ENCODE data around the gene FOXP1. TPM values are rescaled to one million over a fixed set of nuclear protein-coding genes. Genes with fewer than 3 reads are reported as not detected.

FOXP1 gene
- total RNA-seq, 1 donor from 2014 or later, result 113 TPM

DNA sequence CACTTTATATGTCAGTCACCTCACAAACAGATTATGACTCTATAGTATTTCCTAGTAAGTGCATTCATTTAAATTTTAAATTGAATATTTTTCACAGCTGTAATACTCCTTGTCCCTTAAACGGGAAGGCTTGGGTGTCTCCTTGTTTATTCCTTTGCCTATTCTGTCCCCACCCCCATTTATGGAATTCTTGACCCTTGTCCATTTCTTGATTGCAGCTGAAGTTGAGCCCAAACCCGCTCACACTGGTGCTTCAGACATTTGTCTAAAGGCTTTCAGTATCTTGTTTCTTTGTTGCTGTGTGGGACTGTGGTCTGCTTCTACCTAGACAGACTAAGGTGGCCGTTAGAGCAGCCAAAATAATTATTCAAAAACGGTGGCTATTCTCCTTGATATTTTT, 449.7 kb downstream of the FOXP1 start:
- peak overlapping the region; percentile 23 for H3K4me3 Mint-ChIP-seq
- peaks cover 62% of the 10 kb centered on the region for H3K4me1 Mint-ChIP-seq (ENCODE audit: unreplicated experiment)
- TF ChIP-seq CTCF (conservative IDR thresholded peaks at IDR 0.05), result no peak
- DNase-seq (ENCODE audit: extremely low spot score, unreplicated experiment), result no peak
- H3K9me3 Mint-ChIP-seq, result no peaks in the 10 kb centered on the region
- no peaks in the 10 kb centered on the region for H3K36me3 Mint-ChIP-seq
- peak overlapping the region; percentile 83 for H3K27ac Mint-ChIP-seq
- H3K27me3 Mint-ChIP-seq, result no peaks in the 10 kb centered on the region

DNA sequence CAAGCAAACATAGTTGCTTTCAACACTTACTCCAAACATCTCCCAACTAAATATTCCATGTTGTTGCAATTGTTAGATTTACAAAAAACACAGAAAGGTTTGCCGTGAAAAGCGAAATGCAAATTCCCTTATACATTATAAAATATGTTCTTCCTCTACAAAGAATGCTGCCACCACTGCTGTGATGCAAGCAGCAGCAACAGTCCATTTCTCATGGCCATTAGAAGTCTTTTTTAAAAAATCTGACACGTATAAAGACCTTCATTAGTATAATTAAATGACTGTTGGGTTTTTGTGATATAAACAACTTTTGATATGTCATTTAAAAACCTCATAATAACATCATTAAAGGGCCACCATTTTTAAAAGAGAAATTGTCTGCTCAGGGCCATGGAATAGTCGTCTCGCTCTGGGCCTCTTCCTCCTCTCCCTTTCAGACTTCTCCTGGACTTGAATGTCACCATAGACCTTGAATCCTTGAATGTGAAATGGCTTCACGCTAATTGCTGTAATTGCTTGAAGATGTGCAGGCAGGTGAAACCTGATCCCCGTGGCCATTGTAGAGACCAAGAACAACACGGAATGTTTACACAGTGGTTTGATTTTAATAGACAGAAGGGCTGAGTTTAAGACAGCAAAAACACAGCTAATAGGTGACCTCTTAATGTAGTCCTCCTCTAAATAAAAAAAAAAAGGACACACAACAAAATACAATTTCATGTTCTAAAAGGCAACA, 450.4 kb downstream of the FOXP1 start:
- DNase-seq (ENCODE audit: extremely low spot score, unreplicated experiment), result no peak
- Mint-ChIP-seq H3K27me3 (no peaks in the 10 kb centered on the region), H3K4me3 (peak overlapping the region; percentile 74), H3K27ac (peak overlapping the region; percentile 76), H3K36me3 (no peaks in the 10 kb centered on the region), H3K4me1 (ENCODE audit: unreplicated experiment) (peaks cover 67% of the 10 kb centered on the region), H3K9me3 (no peaks in the 10 kb centered on the region)
- TF ChIP-seq CTCF (conservative IDR thresholded peaks at IDR 0.05), result no peak

DNA sequence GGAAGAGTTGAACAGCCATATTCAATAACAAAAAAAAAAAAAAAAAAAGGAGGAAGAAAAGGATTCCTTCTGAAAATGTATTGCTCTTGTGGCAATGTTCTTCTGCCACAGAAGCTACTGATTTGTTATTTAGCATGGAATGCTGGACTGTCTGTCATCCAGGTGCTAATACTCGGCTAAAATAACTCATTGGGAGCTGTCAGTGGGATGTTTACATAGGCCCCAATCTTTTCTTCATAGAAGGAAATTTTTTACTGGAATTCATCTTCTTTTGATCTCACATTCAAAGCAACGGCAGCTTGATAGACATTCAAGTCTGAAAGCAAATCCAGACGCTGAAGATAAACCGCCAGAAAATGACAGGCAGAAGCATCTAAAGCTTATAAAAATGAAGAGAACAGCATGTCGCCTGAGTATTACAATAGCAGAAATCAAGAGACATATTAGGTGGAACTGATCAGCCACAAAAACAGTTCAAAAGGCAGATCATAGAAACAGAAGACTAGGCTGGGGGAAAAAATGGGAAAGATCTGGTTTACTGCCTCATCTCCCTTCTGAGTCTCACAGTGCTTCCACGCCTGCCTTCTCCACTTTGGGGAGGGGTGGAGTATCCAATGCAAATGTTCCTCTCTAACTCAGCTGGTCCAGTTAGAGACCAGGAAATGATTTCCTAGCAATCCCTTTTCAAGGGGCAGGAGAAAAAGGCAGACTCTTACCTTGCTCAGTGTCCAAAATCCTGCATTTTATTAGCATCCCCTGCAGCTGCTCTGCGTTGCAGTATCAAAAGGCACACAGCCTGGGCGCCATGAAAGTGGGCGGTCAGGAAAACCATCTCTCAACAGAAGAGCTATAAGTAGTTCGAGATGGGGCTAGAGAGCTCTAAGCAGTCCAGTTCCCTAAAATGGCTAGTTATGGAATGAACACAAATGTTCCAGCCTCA, 451.9 kb downstream of the FOXP1 start:
- peaks cover 73% of the 10 kb centered on the region for H3K4me1 Mint-ChIP-seq (ENCODE audit: unreplicated experiment)
- H3K4me3 Mint-ChIP-seq, result peak overlapping the region; percentile 94
- no peak for DNase-seq (ENCODE audit: extremely low spot score, unreplicated experiment)
- peak overlapping the region; percentile 96 for H3K27ac Mint-ChIP-seq
- no peaks in the 10 kb centered on the region for H3K9me3 Mint-ChIP-seq
- no peaks in the 10 kb centered on the region for H3K36me3 Mint-ChIP-seq
- TF ChIP-seq CTCF (conservative IDR thresholded peaks at IDR 0.05), result no peak
- H3K27me3 Mint-ChIP-seq, result no peaks in the 10 kb centered on the region

DNA sequence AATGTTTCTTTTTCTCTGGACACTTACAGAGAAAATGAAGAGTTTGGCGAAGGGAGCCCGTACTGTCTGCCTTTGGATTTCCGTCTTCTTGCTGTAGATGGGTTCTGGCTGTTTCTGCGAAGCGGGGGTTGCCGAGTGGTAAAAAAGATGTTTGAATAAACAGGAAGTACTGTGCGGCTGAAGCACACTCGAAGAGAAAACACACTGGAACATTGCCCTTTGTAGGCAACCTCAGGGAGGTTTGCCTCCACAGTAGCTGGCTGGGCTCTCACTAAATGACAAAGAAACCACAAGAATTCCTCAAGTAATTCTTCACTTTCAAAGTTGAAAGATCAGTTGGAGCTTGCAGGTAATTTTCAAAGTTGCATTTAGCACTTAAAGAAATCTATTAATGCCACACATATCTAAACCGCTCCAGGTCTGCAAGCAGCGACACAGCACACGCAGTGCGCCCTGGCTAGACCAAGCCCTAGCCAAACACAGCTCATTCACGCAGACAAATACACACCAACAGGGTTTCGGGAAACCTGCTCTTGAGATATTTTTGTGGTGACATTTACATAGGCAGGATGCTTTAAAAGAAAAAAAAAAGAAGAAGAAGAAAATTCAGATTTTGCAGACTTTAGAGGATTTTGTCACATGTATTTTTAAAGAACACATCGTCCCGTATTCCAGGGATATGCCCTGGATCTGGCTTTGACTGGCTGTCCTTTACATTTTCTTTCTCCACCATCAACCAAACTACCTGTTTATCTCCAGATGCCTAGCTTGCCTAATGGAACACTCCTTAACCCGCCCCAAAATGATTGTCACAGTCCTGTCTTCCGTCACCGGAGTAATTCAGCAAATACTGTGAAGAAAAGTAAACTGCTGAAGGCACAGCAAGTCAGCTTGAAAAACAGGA, 452.8 kb downstream of the FOXP1 start:
- Mint-ChIP-seq H3K36me3 (no peaks in the 10 kb centered on the region), H3K27ac (peak overlapping the region; percentile 96), H3K4me3 (peak overlapping the region; percentile 94), H3K4me1 (ENCODE audit: unreplicated experiment) (peaks cover 67% of the 10 kb centered on the region), H3K27me3 (no peaks in the 10 kb centered on the region), H3K9me3 (no peaks in the 10 kb centered on the region)
- TF ChIP-seq CTCF (conservative IDR thresholded peaks at IDR 0.05), result no peak
- no peak for DNase-seq (ENCODE audit: extremely low spot score, unreplicated experiment)

Measured in type B pancreatic cell (in vitro differentiated cells).